Transverse colon (tissue), 4 donors: ENCODE measurements around the gene CHST3. TPM values are rescaled to one million over a fixed set of nuclear protein-coding genes. Genes with fewer than 3 reads are reported as not detected.
"Not testable (repeated sequence)": the region's sequence is repeated elsewhere in the genome, so short reads cannot be mapped to it uniquely, and the experiment has no call there.

ENCODE experiments used
- DNase-seq: peaks from one replicate; pipeline ENCODE4 v3.0.0-alpha.2; 2019
- H3K27ac ChIP-seq, 4 donors: fragments of 200-600 bp; sonication (generic); 2 replicates each; pipeline ENCODE4 v1.5.1; 2016 to 2018; ENCODE audit warnings: inconsistent platforms in 4 of 4
- H3K27me3 ChIP-seq: fragments of 200-600 bp; sonication (generic); 2 replicates; pipeline ENCODE4 v1.5.1; 2017; ENCODE audit warnings: inconsistent platforms
- H3K36me3 ChIP-seq, 4 donors: fragments of 200-600 bp; sonication (generic); 2 replicates each; pipeline ENCODE4 v1.5.1; 2017 to 2019; ENCODE audit warnings: inconsistent platforms in 4 of 4
- H3K4me1 ChIP-seq, 4 donors: fragments of 200-600 bp; sonication (generic); 2 replicates each; pipeline ENCODE4 v1.5.1; 2017 to 2020; ENCODE audit warnings: inconsistent platforms in 4 of 4
- H3K4me3 ChIP-seq, 4 donors: fragments of 200-600 bp; sonication (generic); 1 replicate in 1 of 4; 2 replicates in 3 of 4; pipeline versions ENCODE4 v1.5.1 to v1.6.1; 2017 to 2019; ENCODE audit warnings: inconsistent platforms in 4 of 4
- H3K9me3 ChIP-seq, 2 donors: fragments of 200-600 bp; sonication (generic); 2 replicates each; pipeline ENCODE4 v1.5.1; 2017 to 2019; ENCODE audit warnings: inconsistent platforms in 2 of 2
- EP300 ChIP-seq: sonication (generic); formaldehyde crosslinking; IDR thresholded peaks from one replicate; pipeline ENCODE4 v1.6.1; 2017; ENCODE audit warnings: antibody characterized with exemption, low read depth
- POLR2A ChIP-seq: fragments of 450-650 bp; IDR thresholded peaks from one replicate; pipeline ENCODE4 v1.6.1; 2016; ENCODE audit warnings: antibody characterized with exemption, mild to moderate bottlenecking, moderate library complexity
- POLR2AphosphoS5 ChIP-seq, 3 donors: sonication (generic); formaldehyde crosslinking; IDR thresholded peaks; one replicate each; pipeline ENCODE4 v1.6.1; 2016; ENCODE audit warnings: antibody characterized with exemption in 3 of 3
- WGBS, 2 donors: methylation state at CpG; one replicate each; pipeline ENCODE4 v1.1.5; 2018; ENCODE audit warnings: low coverage in 1 of 2; 5-methylcytosine and 5-hydroxymethylcytosine counted together
- in situ Hi-C, 4 donors: fragments of 200-750 bp; cut with MboI; loops; one replicate each; pipeline versions ENCODE4 v1.15.0 to v1.15.1; 2017; ENCODE audit warnings: low sequenced_read_pairs in 3 of 4, low pct_ligation_motif_present in 1 of 4, low pct_unique_long_range_greater_than_20kb in 1 of 4
- intact Hi-C: fragments of 100-400 bp; cut with DNase I; formaldehyde crosslinking; loops from one replicate; pipeline ENCODE4 v1.15.1; 2023; ENCODE audit warnings: low total_unique reads
- total RNA-seq, 4 donors: library from RNA; depleted of rRNA; stranded (reverse); fragments of >200 nt; gene quantifications; one replicate each; pipeline ENCODE4 v1.1.0, GENCODE V29; 2016
- TF ChIP-seq, protein P1 (sequence below), 5 experiments: fragments of 200-600 bp in 3 of 5; fragments of 450-650 bp in 2 of 5; sonication (generic) in 3 of 5; IDR thresholded peaks; 1 replicate in 2 of 5; 2 replicates in 3 of 5; pipeline ENCODE4 v1.5.1; 2016 to 2017; ENCODE audit warnings: antibody characterized with exemption in 5 of 5, inconsistent platforms in 3 of 5, mild to moderate bottlenecking in 2 of 5, moderate library complexity in 1 of 5

Gene CHST3
- total RNA-seq, 4 donors from 2014 or later, result 1.6 to 10.5 (median 3.9) TPM

DNA sequence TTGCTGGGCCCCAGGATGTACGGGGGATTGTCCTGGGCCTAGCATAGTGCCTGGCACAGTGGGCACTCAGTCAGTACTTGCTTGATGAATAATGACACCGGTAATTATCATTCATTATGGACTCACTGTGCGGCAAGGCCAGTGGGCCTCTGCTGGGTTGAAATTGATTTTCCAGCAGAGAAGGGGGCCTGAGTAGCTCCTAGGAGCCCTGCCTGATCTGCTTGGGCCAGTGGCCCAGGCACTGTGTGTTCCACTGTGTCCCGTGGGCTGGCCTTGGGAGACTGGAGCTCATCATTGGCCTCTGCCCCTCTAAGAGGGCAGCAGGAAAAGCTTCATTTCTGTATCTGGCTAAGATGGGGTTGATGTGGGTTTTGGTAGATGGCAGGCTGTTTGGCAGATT lies 1.4 kb downstream of the CHST3 start:
- intact Hi-C loops, result no loop called here
- no peaks in the 10 kb centered on the region for H3K36me3 ChIP-seq
- peak overlapping the region; percentile 86 to 96 (median 89) for H3K27ac ChIP-seq
- no peak for TF ChIP-seq POLR2AphosphoS5 (IDR thresholded peaks at IDR 0.05)
- TF ChIP-seq EP300, result no peak
- TF ChIP-seq, protein P1, sequence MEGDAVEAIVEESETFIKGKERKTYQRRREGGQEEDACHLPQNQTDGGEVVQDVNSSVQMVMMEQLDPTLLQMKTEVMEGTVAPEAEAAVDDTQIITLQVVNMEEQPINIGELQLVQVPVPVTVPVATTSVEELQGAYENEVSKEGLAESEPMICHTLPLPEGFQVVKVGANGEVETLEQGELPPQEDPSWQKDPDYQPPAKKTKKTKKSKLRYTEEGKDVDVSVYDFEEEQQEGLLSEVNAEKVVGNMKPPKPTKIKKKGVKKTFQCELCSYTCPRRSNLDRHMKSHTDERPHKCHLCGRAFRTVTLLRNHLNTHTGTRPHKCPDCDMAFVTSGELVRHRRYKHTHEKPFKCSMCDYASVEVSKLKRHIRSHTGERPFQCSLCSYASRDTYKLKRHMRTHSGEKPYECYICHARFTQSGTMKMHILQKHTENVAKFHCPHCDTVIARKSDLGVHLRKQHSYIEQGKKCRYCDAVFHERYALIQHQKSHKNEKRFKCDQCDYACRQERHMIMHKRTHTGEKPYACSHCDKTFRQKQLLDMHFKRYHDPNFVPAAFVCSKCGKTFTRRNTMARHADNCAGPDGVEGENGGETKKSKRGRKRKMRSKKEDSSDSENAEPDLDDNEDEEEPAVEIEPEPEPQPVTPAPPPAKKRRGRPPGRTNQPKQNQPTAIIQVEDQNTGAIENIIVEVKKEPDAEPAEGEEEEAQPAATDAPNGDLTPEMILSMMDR (IDR thresholded peaks at IDR 0.05), result no peak
- no peak for TF ChIP-seq POLR2A
- no peaks in the 10 kb centered on the region for H3K9me3 ChIP-seq
- H3K27me3 ChIP-seq, result peaks cover 29% of the 10 kb centered on the region
- H3K4me1 ChIP-seq, result peaks cover 6 to 38% (median 19%) of the 10 kb centered on the region in 4 donors
- 66% methylated on average over 4 of the region's 4 CpGs; no CpG with 5 or more reads in 1 of the 2 donors for WGBS, 2 donors
- DNase-seq, result no peak
- in situ Hi-C loops, result no loop called here
- peak overlapping the region; percentile 46 to 64 (median 56) for H3K4me3 ChIP-seq

DNA sequence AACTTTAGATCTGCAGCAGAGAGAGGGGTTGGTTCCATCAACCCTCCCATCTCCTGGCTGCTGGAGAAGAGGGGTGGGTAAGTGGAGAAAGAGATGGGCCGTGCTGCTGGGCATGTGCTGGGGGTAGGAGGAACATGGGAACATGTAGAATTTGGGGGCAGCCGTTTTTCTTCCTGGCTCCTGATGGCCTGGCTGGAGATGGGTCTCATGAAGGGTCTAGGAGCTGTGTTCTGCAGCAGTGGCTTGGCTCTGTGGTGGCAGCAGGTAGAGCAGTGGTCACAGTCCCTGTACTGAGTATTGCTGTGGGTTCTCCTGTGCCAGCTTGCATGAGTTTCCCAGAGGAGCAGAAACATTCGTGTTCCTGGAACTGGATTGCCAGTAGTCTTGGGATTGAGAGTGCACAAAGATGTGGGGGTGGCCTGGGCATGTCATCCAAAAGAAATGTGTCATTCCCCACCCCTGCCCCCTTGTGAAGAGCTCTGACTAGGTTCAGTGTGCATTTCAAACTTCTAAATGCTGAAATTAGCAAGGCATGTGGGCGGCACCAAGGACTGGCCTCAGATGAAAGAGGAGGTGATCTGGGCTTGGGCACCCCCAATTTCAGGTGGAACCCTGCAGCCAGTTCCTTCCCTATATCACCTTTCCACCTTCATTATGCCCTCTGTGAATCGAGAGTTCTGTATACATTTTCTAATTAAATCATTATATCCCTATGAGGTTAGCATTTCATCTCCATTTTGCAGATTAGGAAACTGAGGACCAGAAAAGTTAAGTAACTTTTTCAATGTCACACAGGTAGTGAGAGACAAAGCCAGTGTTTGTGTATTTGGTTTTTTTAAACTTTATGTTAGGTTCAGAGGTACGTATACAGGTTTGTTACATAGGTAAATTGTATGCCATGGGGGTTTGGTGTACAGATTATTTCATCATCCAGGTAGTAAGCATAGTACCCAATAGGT lies 2.1 kb downstream of the CHST3 start:
- peak overlapping the region in 2 of 4 donors; percentile 46 to 57 for H3K4me3 ChIP-seq
- intact Hi-C loops, result no loop called here
- in situ Hi-C loops, result no loop called here

DNA sequence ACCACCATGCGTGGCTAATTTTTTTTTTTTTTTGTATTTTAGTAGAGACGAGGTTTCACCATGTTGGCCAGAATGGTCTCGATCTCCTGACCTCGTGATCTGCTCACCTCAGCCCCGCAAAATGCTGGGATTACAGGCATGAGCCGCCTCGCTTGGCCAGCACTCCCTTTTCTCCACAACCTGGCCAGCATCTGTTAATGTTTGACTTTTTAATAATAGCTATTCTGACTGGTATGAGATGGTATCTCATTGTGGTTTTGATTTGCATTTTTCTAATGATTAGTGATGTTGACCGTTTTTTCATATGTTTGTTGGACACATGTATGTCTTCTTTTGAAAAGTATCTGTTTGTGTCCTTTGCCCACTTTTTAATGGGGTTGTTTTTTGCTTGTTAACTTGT lies 3.8 kb downstream of the CHST3 start:
- peaks cover 29% of the 10 kb centered on the region for H3K27me3 ChIP-seq
- intact Hi-C loops, H3K9me3 ChIP-seq, H3K27ac ChIP-seq, DNase-seq, H3K36me3 ChIP-seq, H3K4me3 ChIP-seq, in situ Hi-C loops: not testable (repeated sequence)
- WGBS, 2 donors, result 64 to 71% methylated on average over 1 to 8 of the region's 8 CpGs
- peaks cover 7 to 41% (median 25%) of the 10 kb centered on the region in 4 donors for H3K4me1 ChIP-seq

More for the DNA sequence above, 2.1 kb downstream of the CHST3 start:
- Histone ChIP-seq H3K9me3 (no peaks in the 10 kb centered on the region), H3K36me3 (no peaks in the 10 kb centered on the region), H3K27ac (peak overlapping the region; percentile 86 to 96 (median 89)), H3K4me1 (peaks cover 7 to 42% (median 23%) of the 10 kb centered on the region in 4 donors), H3K27me3 (peaks cover 29% of the 10 kb centered on the region)
- TF ChIP-seq, protein P1 (IDR thresholded peaks at IDR 0.05), result no peak
- TF ChIP-seq POLR2AphosphoS5 (IDR thresholded peaks at IDR 0.05), result no peak
- TF ChIP-seq EP300, result no peak
- no peak for TF ChIP-seq POLR2A
- 73 to 95% methylated on average over 3 to 6 of the region's 6 CpGs for WGBS, 2 donors
- no peak for DNase-seq

DNA sequence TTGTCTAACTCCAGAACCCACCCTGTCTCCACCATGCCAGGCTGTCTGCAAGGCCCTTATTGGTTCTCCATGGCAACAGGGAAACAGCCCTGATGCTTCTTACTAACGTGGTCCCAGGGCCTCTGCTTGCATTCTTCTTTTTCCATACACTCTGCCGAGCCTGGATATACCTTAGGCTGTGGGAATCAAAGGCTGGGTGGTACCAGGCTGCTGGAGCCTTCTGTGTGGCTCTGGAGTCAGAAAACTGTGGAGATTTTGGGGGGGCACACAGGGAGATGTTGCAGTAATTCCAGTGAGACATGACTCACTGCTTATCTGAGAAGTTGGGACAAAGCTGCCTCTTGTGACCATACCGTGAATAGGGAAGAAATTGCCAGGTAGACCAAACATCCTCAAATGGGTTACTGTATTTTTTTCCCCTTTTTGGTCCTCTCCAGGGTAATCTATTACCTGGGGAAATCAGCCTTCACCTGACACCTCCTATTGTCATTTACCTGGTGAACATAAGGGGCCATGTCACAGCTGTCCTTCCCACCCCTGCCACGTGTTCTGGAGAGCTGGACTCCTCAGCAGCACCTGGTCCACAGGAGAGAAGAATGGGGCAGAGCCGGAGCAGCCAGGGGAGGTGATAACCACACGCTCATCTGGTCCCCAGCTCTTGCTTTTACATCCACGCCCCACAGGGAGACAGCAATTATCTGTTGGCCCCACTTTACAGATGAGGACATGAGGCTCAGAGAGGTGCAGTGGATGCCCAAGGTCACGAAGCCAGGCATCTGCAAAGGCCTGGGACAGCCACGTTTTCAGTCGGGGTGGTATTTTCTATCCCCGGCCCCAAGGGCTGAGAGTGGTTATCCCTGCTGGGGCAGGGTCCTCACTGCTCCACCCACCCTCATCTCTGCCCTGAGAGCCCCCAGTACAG lies 4.6 kb downstream of the CHST3 start:
- TF ChIP-seq POLR2A (no peak), POLR2AphosphoS5 (IDR thresholded peaks at IDR 0.05) (no peak), EP300 (no peak)
- TF ChIP-seq, protein P1 (IDR thresholded peaks at IDR 0.05), result no peak
- Histone ChIP-seq H3K36me3 (no peaks in the 10 kb centered on the region), H3K4me3 (no peak overlapping the region), H3K9me3 (no peaks in the 10 kb centered on the region), H3K27ac (peak overlapping the region in 2 of 4 donors; percentile 18 to 73), H3K4me1 (peaks cover 5 to 33% (median 23%) of the 10 kb centered on the region in 4 donors), H3K27me3 (peaks cover 20% of the 10 kb centered on the region)
- in situ Hi-C loops (no loop called here), intact Hi-C loops (no loop called here)
- 68% methylated on average over 11 of the region's 11 CpGs; no CpG with 5 or more reads in 1 of the 2 donors for WGBS, 2 donors
- no peak for DNase-seq
